Erythroblast (primary cell): ENCODE data around the gene NHLH2.

Source experiments
- GATA1 ChIP-seq: IDR thresholded peaks from 2 replicates; pipeline ENCODE4 v1.6.1; 2011; ENCODE audit warnings: low read depth, mild to moderate bottlenecking, control low read depth, low read length, moderate library complexity
- POLR2A ChIP-seq: IDR thresholded peaks from 2 replicates; pipeline ENCODE4 v1.6.1; 2011; ENCODE audit warnings: mild to moderate bottlenecking, low read length

GRCh38 chr1:115838431-115839028 lies 2.4 kb downstream of the NHLH2 start:
- TF ChIP-seq POLR2A (no peak), GATA1 (no peak)
